WTC11 (cell line): ENCODE results near the gene PRKAA2.

Experiments used
- ATF6 ChIP-seq: sonication (generic); formaldehyde crosslinking; IDR thresholded peaks from 2 replicates; pipeline ENCODE4 v1.8.1; 2023; ENCODE audit warnings: mild to moderate bottlenecking, missing genetic modification reagents
- ELF4 ChIP-seq: sonication (generic); formaldehyde crosslinking; IDR thresholded peaks from 2 replicates; pipeline ENCODE4 v1.8.1; 2022; ENCODE audit warnings: low read depth, mild to moderate bottlenecking, moderate library complexity, missing genetic modification reagents
- NFYB ChIP-seq: sonication (generic); formaldehyde crosslinking; conservative IDR thresholded peaks from 2 replicates; pipeline ENCODE4 v1.8.0; 2022; ENCODE audit warnings: low read depth, missing genetic modification reagents
- ZNF317 ChIP-seq: sonication (generic); formaldehyde crosslinking; IDR thresholded peaks from 2 replicates; pipeline ENCODE4 v1.8.1; 2023; ENCODE audit warnings: low read depth, mild to moderate bottlenecking, moderate library complexity, missing genetic modification reagents, borderline replicate concordance
- TF ChIP-seq, protein P1 (sequence below): fragments of 200-600 bp; IDR thresholded peaks from 2 replicates; pipeline ENCODE4 v1.8.0; 2022; ENCODE audit warnings: antibody characterized with exemption

GRCh38 chr1:56728964-56729363 lies 83.8 kb downstream of the PRKAA2 start:
- TF ChIP-seq ATF6 (no peak), ELF4 (no peak), NFYB (CRISPR knock-in tag) (no peak), ZNF317 (CRISPR knock-in tag) (no peak)
- TF ChIP-seq, protein P1, sequence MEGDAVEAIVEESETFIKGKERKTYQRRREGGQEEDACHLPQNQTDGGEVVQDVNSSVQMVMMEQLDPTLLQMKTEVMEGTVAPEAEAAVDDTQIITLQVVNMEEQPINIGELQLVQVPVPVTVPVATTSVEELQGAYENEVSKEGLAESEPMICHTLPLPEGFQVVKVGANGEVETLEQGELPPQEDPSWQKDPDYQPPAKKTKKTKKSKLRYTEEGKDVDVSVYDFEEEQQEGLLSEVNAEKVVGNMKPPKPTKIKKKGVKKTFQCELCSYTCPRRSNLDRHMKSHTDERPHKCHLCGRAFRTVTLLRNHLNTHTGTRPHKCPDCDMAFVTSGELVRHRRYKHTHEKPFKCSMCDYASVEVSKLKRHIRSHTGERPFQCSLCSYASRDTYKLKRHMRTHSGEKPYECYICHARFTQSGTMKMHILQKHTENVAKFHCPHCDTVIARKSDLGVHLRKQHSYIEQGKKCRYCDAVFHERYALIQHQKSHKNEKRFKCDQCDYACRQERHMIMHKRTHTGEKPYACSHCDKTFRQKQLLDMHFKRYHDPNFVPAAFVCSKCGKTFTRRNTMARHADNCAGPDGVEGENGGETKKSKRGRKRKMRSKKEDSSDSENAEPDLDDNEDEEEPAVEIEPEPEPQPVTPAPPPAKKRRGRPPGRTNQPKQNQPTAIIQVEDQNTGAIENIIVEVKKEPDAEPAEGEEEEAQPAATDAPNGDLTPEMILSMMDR, result no peak
